Measurements from ENCODE around the gene NOTCH1. TPM values are rescaled to one million over a fixed set of nuclear protein-coding genes. Genes with fewer than 3 reads are reported as not detected.
"Not testable (repeated sequence)": the region's sequence is repeated elsewhere in the genome, so short reads cannot be mapped to it uniquely, and the experiment has no call there.

NOTCH1 gene
- total RNA-seq, 1 donor from 2014 or later = 67.4 TPM

DNA sequence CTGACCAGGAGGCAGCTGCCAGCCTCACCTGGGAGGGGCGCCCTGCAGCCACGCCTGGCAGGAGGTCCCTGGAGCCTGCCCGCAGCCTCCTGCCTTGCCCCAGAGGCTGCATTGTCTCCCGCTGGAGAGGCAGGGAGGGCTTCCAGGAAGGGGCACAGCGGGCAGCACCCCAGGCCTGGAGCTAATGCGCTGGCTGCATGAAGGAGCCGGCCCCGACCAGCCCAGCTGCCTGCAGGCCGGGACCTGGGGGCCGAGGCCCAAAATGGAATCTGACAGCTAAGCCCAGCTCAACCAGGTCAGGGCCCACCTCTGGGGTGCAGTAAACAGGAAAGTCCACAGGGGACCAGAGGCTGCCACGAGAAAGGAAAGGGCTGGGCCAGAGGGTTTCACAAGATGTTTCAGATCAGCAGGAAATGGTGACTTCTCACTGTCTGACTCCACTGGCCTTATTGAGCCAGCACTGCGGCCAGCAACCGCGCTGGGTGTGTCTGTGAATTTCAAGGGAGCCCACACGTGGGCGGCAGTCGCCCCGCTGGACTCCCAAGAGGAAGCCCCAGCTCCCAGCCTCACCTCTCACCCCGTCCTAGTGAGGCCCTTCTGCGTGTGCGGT lies 18.6 kb upstream of the NOTCH1 start:
- intact Hi-C loops (cut with micrococcal nuclease) = no loop called here

DNA sequence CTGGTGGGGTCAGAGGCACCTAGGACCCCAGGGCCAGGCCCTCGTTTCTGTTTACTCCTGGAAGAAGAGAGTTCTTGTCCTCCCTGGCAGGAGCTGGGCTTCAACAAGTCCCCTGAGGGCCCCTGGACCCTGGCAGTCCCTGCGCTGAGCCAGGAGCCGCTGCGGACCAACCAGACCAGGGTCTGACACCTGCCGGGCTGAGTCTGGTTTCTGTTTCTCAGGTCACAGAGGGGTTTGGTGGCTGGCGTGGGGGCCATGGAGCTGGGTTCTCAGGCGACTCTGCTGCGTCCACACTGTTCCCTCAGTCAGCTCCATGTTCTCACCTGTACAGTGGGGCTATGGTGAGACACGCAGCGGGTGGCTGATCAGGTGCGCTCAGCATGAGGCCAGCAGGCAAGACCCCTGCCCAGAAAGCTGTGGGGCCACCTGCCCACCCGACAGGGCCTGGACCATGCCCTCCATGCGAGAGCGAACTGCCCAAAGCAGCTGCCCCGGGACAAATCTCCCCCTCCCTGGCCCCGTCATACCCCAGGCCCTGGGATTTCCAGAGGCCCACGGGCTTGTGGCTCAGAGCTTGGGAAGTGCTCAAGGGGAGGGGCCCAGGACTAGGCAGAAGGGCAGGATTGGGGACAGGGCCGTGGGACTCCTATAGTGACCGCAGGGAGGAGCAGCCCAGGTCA lies 17.9 kb upstream of the NOTCH1 start:
- intact Hi-C loops (cut with micrococcal nuclease) = no loop called here

DNA sequence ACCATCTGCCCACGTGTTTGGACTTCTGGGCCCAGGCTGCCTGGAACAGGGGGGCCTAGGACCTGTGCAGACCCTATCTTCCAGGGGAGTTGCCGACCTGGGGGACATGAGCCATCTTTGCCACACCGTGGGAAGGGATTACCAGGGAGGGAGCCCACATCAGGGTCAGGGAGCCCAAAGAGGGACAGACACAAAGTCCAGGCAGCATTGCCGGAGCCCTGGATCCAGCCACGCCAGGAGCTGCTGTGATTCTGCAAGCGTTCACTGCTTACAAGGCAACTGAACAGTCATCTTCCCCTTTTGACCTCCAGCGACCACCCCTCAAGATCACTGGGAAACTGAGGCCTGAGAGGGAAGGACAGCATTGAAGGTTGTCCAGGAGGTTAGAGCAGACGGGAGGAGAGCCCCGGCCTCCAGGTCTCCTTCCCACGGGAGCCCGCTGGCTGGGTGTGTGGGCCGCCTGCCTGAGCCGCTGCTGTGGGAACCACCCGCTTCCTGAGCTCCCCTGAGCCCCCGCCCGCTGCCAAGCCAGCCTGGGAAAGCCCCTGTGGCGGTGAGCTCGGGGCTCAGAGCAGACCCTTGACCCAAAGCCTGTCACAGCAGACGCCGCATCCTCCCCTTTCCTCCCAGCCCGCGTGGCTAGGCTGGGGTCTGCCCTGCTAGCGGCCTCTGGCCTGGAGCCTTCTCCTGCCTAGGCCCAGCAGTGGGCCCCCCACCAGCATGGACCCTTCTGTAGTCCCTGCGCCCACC lies 17.1 kb upstream of the NOTCH1 start:
- intact Hi-C loops (cut with micrococcal nuclease) = no loop called here

DNA sequence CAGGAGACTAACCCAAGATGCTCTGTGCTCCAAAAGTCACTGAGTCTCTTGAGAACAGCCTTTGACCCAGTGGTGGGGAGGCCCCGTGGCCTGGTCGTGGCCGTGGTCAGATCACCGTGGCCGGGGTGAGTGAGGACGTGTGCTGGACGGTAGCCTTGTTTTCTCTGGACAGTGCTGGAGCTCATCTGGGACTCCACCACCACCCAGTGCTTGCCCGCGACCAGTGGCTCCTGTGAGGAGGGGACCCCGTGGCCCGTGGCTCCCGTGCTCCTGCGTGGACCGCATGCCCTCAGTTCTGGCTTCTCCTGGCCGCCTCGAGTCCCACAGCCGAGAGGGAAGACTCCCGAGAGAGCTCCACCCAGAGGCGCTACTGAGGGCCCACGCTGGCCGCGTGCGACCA lies 15.9 kb upstream of the NOTCH1 start:
- intact Hi-C loops (cut with micrococcal nuclease) = no loop called here

DNA sequence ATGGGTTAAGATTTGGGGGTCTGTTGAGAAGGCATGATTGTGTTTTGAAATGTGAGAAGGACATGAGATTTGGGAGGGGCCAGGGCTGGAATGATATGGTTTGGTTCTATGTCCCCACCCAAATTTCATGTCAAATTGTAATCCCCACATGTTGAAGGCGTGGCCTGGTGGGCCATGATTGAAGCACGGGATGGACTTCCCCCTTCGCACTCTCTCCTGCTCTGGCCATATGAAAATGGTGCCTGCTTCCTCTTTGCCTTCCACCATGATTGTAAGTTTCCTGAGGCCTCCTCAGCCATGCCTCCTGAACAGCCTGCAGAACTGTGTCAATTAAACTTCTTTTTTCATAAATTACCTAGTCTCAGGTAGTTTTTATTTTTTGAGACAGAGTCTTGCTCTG lies 14.7 kb upstream of the NOTCH1 start:
- intact Hi-C loops (cut with micrococcal nuclease) = no loop called here

DNA sequence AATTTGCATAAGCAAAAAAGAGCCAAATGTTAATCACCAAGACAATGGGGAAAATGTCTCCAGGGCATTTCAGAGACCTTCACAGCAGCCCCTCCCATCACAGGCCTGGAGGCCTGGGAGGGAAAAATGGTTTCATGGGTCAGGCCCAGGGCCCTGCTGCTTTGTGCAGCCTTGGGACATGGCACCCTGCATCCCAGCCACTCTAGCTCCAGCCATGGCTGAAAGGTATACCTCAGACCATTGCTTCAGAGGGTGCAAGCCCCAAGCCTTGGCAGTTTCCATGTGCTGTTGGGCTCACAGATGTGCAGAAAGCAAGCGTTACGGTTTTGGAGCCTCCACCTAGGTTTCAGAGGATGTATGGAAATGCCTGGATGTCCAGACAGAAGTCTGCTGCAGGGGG lies 13.5 kb upstream of the NOTCH1 start:
- intact Hi-C loops (cut with micrococcal nuclease) = not testable (repeated sequence)

DNA sequence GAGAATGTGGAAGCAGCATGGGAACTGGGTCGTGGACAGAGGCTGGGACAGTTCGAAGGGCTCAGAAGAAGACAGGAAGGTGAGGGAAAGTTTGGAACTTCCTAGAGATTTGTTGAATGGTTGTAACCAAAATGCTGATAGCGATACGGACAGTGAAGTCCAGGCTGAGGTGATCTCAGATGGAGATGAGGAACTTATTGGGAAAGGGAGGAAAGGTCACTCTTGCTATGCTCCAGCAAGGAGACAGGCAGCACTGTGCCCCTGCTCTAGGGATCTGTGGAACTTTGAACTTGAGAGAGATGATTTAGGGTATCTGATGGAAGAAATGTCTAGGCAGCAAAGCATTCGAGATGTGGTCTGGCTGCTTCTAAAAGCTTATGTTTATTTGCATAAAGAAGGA lies 13.0 kb upstream of the NOTCH1 start:
- intact Hi-C loops (cut with micrococcal nuclease) = not testable (repeated sequence)

DNA sequence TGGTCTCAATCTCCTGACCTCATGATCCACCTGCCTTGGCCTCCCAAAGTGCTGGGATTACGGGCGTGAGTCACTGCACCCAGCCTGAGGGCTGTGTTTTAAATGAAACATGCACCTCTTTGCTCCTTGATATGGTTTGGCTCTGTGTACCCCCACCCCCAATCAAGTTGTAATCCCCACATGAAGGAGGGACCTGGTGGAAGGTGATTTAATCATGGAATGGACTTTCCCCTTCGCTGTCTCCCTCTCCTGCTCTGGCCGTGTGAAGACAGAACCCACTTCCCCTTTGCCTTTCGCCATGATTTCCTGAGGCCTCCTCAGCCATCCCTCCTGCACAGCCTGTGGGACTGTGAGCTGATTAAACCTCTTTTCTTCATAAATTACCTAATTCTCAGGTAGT lies 12.5 kb upstream of the NOTCH1 start:
- intact Hi-C loops (cut with micrococcal nuclease) = no loop called here

DNA sequence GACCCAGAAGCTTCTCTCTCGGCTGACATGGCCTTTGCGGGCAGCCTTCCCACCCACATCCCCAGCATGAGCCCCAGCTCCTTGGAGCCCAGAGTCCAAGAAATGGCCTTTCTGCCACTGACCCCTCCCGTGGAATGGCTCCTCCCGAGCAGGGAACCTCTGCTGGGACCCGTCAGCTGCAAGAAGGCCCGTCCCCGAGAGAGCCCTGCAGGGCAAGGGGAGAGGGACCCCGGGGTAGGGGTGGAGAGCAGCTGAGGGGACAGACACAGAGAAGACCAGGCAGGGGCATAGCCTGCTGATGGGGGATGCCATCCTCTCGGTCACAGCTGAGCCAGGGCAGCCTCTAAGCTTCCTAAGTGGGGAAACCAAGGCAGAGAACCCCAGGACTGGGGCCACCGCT lies 11.2 kb upstream of the NOTCH1 start:
- intact Hi-C loops (cut with micrococcal nuclease) = no loop called here

DNA sequence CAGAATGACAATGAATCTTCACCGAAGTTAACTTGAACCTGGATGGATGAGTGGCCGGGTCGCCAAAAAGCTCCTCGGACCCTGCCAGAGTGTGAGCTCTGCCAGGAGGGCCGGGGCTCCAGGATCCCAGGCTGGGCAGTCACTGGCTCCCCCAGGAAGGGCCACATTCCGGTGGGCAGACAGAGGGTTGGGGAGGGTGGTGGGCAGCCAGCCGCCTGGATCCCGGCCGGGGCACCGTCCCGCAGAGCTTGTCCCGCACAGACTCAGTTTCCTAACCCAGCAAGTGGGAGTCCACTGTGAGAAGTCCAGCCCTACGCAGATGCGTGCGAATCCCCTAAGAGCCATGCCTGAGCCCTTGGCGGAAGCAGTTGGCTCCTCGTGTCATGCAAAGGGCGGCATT lies 10.3 kb upstream of the NOTCH1 start:
- intact Hi-C loops (cut with micrococcal nuclease) = no loop called here

DNA sequence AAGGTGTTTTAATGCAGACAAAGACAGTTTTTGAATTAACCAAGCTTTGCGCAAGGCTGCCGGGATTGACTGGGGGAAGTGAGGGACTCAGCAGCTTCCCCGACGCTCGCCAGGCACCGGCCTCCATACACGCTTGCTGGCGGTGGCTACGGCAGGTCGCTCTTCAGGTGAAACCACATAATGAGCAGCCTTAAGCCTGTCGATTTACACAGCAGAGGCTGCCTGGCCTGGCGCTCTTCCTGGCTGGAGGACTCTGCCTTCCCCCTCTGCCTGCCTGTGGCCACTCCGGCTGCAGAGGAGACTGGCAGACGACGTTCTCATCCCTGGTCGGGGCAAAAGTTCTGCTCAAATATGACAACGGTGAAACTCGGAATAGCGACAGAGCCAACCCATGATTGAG lies 9.0 kb upstream of the NOTCH1 start:
- intact Hi-C loops (cut with micrococcal nuclease) = no loop called here

DNA sequence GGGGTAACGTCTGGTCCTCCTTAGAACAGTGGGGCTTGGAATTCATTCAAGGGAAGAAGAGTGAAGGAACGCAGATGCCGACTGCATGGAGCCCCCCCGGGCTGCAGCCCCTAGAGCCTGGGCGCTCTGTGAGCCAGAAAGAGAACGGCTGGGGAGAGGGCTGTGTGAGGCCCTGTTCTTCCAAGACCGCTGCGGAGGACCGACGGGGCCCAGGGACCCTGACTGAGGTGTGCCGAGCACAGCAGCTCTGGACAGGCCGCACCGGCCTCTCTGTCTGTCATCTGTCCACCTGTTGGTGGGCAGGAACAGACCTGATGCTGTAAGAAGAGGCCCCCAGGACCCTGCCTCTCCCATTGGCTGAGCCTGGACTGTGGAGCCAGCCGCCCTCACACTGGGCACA lies 7.7 kb upstream of the NOTCH1 start:
- intact Hi-C loops (cut with micrococcal nuclease) = no loop called here

DNA sequence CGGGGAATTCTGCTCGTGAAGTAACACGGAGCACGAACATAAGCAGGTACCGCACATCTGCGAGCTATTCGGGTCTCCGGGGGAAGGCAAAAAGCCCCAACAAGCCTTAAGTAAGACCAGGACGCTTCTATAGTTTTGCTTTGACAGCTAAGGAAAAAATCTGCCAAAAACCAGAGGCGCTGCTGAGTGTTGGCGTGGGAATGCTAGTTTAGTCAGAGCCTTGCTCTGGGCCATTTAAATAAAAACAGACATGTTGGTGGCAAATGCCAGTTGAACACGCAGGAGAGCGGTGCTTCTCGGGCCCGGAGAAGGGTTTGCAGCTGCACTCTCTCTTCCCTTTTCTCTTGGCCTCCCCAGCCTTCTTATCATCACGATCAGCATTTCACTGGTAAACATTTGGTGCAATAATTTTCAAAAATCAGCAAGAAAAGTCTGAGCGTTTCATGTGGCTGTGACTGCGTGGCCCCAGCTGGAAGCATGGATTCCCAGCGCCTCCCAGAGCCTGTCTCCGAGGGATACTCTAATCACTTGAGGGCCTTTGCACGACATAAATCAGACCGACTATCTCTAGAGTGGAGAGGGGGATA lies 6.4 kb upstream of the NOTCH1 start:
- intact Hi-C loops (cut with micrococcal nuclease) = no loop called here

DNA sequence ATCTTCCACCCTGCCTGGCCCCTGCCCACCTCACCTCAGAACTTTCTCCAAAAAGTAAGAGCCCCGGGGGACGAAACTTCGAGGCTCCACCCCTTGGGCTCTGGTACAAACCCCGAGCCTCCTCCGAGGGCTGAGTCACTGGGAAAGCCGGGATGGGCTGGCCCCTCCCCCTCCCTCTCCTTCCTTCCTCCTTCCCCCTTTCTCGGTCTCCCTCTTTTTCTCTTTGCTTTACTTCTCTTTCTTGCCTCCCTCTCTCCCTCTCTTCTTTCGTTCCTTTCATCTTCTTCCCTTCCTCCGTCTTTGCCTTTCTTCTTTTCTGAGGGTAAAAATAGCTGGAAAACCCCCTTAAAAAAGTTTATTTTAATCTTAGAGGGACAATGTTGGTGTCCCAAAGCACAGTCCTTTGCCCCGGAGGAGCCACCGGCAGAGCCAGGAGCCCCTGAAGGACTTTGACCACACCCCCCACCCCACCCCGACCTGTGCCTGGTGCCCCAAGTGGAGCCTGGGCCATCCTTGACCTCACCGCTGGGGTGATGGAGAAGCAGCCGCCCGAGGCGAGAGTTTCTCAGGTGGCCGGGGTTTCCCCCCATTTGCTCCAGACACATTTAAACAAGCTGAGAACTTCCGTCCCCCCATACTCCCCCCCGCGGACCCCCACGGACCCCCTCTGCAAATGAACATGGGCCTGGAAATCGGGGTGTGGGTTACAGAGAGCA lies 5.7 kb upstream of the NOTCH1 start:
- intact Hi-C loops (cut with micrococcal nuclease) = no loop called here

DNA sequence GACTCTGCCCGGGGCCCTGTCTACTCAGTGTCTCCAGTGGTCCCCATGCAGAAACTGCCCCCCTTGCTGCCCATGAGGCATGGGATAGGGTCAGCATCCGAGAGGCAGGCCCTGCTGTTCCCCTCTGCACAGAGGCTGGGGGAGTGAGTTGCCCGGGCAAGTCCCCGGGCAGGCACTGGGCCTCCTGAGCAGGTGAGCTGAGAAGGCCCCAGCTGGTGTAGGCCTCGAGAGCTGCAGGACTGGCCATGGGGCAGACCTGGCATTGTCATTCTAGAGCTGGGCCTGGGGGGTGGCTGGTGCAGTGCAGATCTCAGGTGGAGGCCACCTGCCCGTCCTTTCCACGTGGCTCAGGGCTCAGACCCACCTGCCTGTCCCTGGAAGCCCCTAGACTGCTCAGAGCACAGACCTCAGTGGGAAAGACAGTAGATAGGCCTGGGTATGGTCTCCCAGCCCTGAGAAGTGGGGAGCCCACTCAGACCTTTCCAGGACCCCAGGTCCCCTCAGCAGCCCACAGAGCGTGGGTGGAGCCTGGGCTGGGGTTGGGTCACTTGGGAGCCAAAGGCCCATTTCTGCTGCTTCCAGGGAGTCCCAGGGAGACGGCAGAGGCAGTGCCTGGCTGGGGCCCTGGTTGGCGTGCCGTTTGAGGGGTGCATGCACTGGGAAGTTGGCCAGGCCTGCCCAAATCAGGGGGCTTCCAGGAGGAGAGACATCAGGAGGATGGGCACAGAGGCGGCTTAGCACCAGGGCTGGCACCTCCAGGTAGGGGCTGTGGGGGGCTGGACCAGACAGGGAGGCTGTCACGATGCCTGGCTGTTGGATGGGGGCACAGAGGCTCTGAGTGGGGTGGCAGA lies 4.8 kb upstream of the NOTCH1 start:
- intact Hi-C loops (cut with micrococcal nuclease) = no loop called here

DNA sequence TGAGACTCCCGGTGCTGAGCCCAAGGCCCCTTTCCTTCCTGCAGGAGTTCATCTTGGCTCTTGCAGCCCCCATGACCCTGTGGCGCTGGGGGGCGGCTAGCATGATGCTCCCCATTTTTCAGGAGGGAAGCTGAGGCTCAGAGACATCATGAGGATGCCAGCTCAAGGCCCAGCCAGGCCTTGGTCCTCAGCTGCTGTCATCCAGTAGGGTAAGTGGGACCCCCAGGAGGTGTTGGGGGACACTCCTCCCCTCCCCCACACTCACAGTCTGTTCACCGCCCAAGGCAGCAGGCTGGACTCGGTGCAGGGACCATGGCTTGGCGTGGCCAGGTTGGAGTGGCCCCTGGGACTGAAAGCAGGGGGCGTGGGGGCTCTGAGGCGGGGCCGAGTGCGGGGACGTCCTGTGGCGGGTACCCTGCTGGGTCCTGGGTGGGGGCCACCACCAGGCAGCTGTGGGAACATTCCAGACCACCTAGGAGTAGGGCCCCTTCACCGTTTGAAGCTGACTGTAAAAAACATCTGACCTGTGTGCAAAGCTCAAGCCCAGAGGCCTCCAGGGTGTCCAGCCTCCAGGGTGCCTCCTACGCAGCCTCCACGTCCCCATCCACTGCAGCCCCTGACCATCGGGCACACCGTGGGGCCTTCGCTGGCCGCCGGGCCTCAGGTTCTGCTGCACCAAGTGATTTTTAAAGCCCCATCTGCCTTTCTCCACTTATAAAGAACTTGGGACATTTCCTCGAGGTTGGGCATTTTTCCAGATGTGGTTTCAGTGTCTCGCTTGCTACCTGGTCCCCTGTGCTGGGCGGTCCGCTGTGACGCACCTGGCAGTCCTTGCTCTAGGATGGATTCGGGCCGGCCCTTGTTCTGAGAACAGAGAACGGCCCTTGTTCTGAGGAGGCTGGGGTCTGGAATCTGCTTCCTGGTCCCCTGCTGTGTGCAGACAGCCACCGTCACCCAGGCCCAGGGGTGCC lies 3.4 kb upstream of the NOTCH1 start:
- intact Hi-C loops (cut with micrococcal nuclease) = loop anchor here (5.0 to 10.0 kb wide), 2 partner anchors 37 to 256 kb away; partner anchors contain the start of gene RABL6

DNA sequence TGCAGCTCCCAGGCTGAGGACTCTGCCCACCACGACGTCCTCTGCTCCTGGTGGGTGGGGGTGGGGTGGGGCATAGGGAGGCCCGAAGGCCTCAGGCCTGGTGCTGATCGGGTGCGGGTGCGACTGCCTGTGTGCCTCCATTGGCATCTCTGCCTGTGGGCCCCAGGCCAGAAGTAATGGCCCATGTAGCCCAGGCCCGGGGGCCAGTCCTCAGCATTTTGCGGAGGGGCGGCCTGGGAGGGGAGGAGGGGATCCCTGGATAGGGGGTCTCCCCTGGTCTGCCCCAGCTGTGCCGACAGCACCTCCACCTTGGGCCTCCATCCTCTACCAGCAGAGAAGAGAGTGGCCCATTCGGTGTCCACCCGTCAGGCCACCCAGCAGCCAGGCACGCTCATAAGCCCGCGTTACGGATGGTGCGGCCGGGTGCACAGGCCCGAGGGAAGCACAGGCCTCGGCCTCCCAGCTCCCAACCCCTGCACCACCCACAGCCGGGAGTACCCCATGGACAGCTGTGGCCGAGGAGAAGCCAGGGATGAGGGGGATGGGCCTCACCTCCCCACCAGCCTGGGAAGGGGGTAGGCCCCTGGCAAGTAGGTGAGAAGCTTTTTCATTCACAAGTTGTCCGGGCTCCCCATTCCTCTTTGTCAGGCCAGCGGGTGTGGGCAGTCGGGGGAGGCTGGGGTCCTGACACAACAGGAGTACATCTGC lies 1.8 kb upstream of the NOTCH1 start:
- intact Hi-C loops (cut with micrococcal nuclease) = loop anchor here (2.0 to 10.0 kb wide), 3 partner anchors 15 to 257 kb away; partner anchors contain the start of gene RABL6

DNA sequence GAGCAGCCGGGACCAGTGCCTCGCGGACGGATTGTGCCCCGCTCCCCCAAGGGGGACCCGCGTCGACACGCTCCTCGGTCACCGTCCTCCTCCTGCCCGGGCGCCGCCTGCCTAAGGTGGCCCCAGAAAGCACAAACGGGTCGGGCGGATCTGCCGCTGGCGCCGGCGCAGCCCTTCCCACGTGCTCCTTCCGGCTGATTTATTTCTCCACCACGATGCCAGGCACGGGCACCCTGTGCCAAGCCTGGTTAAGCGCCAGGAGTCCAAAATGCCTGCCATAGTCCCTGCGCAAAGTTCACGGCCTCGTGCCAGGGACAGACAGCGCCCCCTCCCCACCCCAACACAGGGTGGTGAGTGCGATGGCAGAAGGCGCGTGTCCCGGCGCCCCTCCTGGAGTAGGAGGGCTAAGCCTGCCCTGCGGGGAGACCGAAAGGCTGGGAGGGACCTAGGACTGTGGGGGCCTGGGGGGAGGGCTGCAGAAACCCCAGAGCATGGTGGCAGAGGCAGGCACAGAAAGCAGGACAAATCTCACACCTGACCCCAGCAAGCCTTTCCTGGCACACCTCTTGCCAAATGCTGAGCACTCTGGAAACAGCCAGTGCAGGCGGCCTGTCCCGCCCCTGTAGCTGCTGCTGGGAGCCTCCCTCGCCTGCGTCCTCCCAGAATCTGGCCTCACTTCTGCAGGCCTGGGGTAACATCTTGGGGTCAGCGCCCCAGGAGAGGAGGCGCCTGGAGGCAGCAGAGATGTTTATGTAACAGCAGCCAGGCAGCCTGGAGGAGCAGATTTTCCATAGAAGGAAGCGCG lies 1.1 kb upstream of the NOTCH1 start:
- intact Hi-C loops (cut with micrococcal nuclease) = loop anchor here (1.0 to 10.0 kb wide), 4 partner anchors 14 to 258 kb away; partner anchors contain the start of genes RABL6 and SEC16A
